K562 (cell line): ENCODE data around the gene ABHD1. TPM values are rescaled to one million over a fixed set of nuclear protein-coding genes. Genes with fewer than 3 reads are reported as not detected.
A peak's percentile ranks its signal among the peaks of the same experiment; 100 is the strongest.

ENCODE experiments used
- ADNP ChIP-seq: fragments of 200-800 bp; sonication (Bioruptor generic); IDR thresholded peaks from 2 replicates; pipeline ENCODE4 v1.6.1; 2016; ENCODE audit warnings: missing genetic modification characterization, missing compliant biosample characterization
- ARID1B ChIP-seq: fragments of 450-650 bp; IDR thresholded peaks from 2 replicates; pipeline ENCODE4 v1.6.1; 2016; ENCODE audit warnings: antibody characterized with exemption, mild to moderate bottlenecking, inconsistent platforms
- HINFP ChIP-seq: fragments of 450-650 bp; conservative IDR thresholded peaks from 2 replicates; pipeline ENCODE4 v1.6.1; 2016; ENCODE audit warnings: missing genetic modification characterization, low read depth, mild to moderate bottlenecking, control low read depth, missing compliant biosample characterization
- HNRNPL ChIP-seq: fragments of 200-400 bp; formaldehyde crosslinking; IDR thresholded peaks from 2 replicates; pipeline ENCODE4 v1.6.1; 2017; ENCODE audit warnings: low read depth, mild to moderate bottlenecking, low read length
- ID3 ChIP-seq, 2 experiments: fragments of 250-450 bp in 1 of 2; fragments of 450-650 bp in 1 of 2; sonication (Bioruptor Pico) in 1 of 2; IDR thresholded peaks; 2 replicates each; pipeline versions ENCODE4 v1.6.1 to v1.8.0; 2016 to 2021; ENCODE audit warnings: mild to moderate bottlenecking in 2 of 2, moderate library complexity in 2 of 2, missing compliant biosample characterization in 1 of 2, missing genetic modification characterization in 1 of 2
- KAT8 ChIP-seq: fragments of 450-650 bp; IDR thresholded peaks from 2 replicates; pipeline ENCODE4 v1.6.1; 2016; ENCODE audit warnings: low read depth, mild to moderate bottlenecking
- MAX ChIP-seq: sonication (generic); formaldehyde crosslinking; IDR thresholded peaks from 2 replicates; pipeline ENCODE4 v1.9.0; 2022; ENCODE audit warnings: mild to moderate bottlenecking, missing genetic modification reagents
- MNT ChIP-seq, 2 experiments: fragments of 450-650 bp; conservative IDR thresholded peaks; 2 replicates each; pipeline ENCODE4 v1.6.1; 2017; ENCODE audit warnings: mild to moderate bottlenecking in 2 of 2, moderate library complexity in 2 of 2
- MXI1 ChIP-seq: IDR thresholded peaks from 2 replicates; pipeline ENCODE4 v1.6.1; 2011; ENCODE audit warnings: low read depth, mild to moderate bottlenecking, improper control_type of control experiment, low read length
- PCBP2 ChIP-seq: fragments of 200-400 bp; formaldehyde crosslinking; IDR thresholded peaks from 2 replicates; pipeline ENCODE4 v1.6.1; 2018; ENCODE audit warnings: low read length, low read depth, mild to moderate bottlenecking, moderate library complexity; ENCODE audit not compliant: poor library complexity, severe bottlenecking
- RBFOX2 ChIP-seq: fragments of 200-400 bp; formaldehyde crosslinking; IDR thresholded peaks from 2 replicates; pipeline ENCODE4 v1.6.1; 2017; ENCODE audit warnings: low read depth, mild to moderate bottlenecking, low read length, moderate library complexity
- RBM25 ChIP-seq: fragments of 200-400 bp; formaldehyde crosslinking; IDR thresholded peaks from 2 replicates; pipeline ENCODE4 v1.6.1; 2018; ENCODE audit warnings: low read length, low read depth, moderate library complexity; ENCODE audit not compliant: severe bottlenecking
- SAFB ChIP-seq: fragments of 200-400 bp; formaldehyde crosslinking; IDR thresholded peaks from 2 replicates; pipeline ENCODE4 v1.6.1; 2017; ENCODE audit warnings: low read depth, low read length, borderline replicate concordance
- SOX6 ChIP-seq: fragments of 450-650 bp; IDR thresholded peaks from 2 replicates; pipeline ENCODE4 v1.6.1; 2014; ENCODE audit warnings: mild to moderate bottlenecking
- SP1 ChIP-seq: sonication (generic); formaldehyde crosslinking; IDR thresholded peaks from 2 replicates; pipeline ENCODE4 v1.8.1; 2022; ENCODE audit warnings: mild to moderate bottlenecking, missing genetic modification reagents
- SPI1 ChIP-seq: IDR thresholded peaks from 2 replicates; pipeline ENCODE4 v1.6.1; 2011; ENCODE audit warnings: low read depth, low read length, control low read depth, borderline replicate concordance
- YY1 ChIP-seq, 3 experiments: IDR thresholded peaks; 2 replicates each; pipeline ENCODE4 v1.6.1; 2011; ENCODE audit warnings: low read length in 2 of 3, mild to moderate bottlenecking in 2 of 3, moderate library complexity in 2 of 3, borderline replicate concordance in 1 of 3, control low read depth in 1 of 3, low read depth in 1 of 3; ENCODE audit not compliant: insufficient read depth in 3 of 3, insufficient replicate concordance in 2 of 3, control insufficient read depth in 1 of 3, insufficient read length in 1 of 3; ENCODE audit errors: extremely low read depth in 1 of 3
- ZNF3 ChIP-seq: fragments of 250-450 bp; sonication (Bioruptor Pico); IDR thresholded peaks from 2 replicates; pipeline ENCODE4 v1.5.0; 2021; ENCODE audit warnings: mild to moderate bottlenecking, moderate library complexity
- ZNF668 ChIP-seq: fragments of 250-450 bp; sonication (Bioruptor Pico); IDR thresholded peaks from 2 replicates; pipeline ENCODE4 v1.8.0; 2022; ENCODE audit warnings: mild to moderate bottlenecking, inconsistent platforms
- ZNF699 ChIP-seq: fragments of 250-450 bp; sonication (Bioruptor Pico); IDR thresholded peaks from 2 replicates; pipeline ENCODE4 v1.8.0; 2021; ENCODE audit warnings: mild to moderate bottlenecking, moderate library complexity; ENCODE audit not compliant: insufficient replicate concordance
- ZNF785 ChIP-seq: fragments of 250-450 bp; sonication (Bioruptor Pico); IDR thresholded peaks from 2 replicates; pipeline ENCODE4 v1.4.0; 2020; ENCODE audit warnings: mild to moderate bottlenecking
- polyA plus RNA-seq, 8 experiments: library from polyadenylated mRNA; depleted of rRNA in 4 of 8; stranded (reverse) in 5 of 8; unstranded in 3 of 8; fragments of >200 nt; fragmentation: Nextera tagmentation in 2 of 8; fragmentation: Illumina TruSeq in 1 of 8; extraction: Ambion mirVana in 2 of 8; extraction: Trizol in 1 of 8; gene quantifications; 2 replicates each; pipeline versions ENCODE4 v1.2.1 to v1.2.3, GENCODE V29; 2011 to 2014; ENCODE audit warnings: inconsistent platforms in 1 of 8, missing spikeins in 1 of 8
- total RNA-seq, 7 experiments: library from RNA; depleted of rRNA in 6 of 7; stranded (reverse); fragments of >200 nt in 6 of 7; fragmentation: Illumina TruSeq in 2 of 7; extraction: Trizol in 2 of 7; gene quantifications; 2 replicates each; pipeline versions ENCODE4 v1.2.1 to v1.2.3, GENCODE V29; 2011 to 2021; ENCODE audit warnings: low replicate concordance in 1 of 7
- TF ChIP-seq, protein P1 (sequence below): fragments of 250-450 bp; sonication (Bioruptor Pico); IDR thresholded peaks from 2 replicates; pipeline ENCODE4 v1.4.0; 2020; ENCODE audit warnings: mild to moderate bottlenecking

The ABHD1 gene
- total and polyA plus RNA-seq, 9 of the 15 experiments (the other 6 are each of a cell fraction or from before 2014, with no cell fraction given): 0.10 to 0.16 (median 0.11) TPM; not detected in 5

- TF ChIP-seq YY1 (IDR thresholded peaks at IDR 0.05; ENCODE audit: borderline replicate concordance in 1 of 3, control insufficient read depth in 1 of 3, extremely low read depth in 1 of 3, insufficient read depth in 3 of 3, insufficient read length in 1 of 3, insufficient replicate concordance in 2 of 3, low read depth in 1 of 3, low read length in 2 of 3) (peak in 2 of 3 experiments; percentile 59 to 77), ADNP (tag) (no peak), SOX6 (0 out of 2 replicates have a peak, but pooled peaks have one; percentile 49), ZNF3 (CRISPR knock-in tag) (no peak), ID3 (CRISPR knock-in tag; IDR thresholded peaks at IDR 0.05) (no peak), ID3 (tag; IDR thresholded peaks at IDR 0.05) (no peak), HNRNPL (no peak), ARID1B (no peak), PCBP2 (no peak), MXI1 (no peak), MAX (CRISPR knock-in tag) (peak; percentile 93), ZNF785 (no peak), ZNF668 (no peak), SP1 (CRISPR knock-in tag) (peak; percentile 70; the same call in 1 of the 2 replicates), SAFB (peak; percentile 92), RBM25 (no peak), RBFOX2 (peak; percentile 84), KAT8 (no peak), SPI1 (no peak), HINFP (tag) (no peak), MNT (conservative IDR thresholded peaks at IDR 0.05) (peak; percentile 72 to 91), ZNF699 (CRISPR knock-in tag) (no peak)
- TF ChIP-seq, protein P1, sequence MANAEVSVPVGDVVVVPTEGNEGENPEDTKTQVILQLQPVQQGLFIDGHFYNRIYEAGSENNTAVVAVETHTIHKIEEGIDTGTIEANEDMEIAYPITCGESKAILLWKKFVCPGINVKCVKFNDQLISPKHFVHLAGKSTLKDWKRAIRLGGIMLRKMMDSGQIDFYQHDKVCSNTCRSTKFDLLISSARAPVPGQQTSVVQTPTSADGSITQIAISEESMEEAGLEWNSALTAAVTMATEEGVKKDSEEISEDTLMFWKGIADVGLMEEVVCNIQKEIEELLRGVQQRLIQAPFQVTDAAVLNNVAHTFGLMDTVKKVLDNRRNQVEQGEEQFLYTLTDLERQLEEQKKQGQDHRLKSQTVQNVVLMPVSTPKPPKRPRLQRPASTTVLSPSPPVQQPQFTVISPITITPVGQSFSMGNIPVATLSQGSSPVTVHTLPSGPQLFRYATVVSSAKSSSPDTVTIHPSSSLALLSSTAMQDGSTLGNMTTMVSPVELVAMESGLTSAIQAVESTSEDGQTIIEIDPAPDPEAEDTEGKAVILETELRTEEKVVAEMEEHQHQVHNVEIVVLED (CRISPR knock-in tag): peak; percentile 81
Observed at GRCh38 chr2:27086090-27086723, 37.4 kb upstream of the ABHD1 start (continued).
